ENCODE results near the gene BTLA. TPM values are rescaled to one million over a fixed set of nuclear protein-coding genes. Genes with fewer than 3 reads are reported as not detected.
A peak's percentile ranks its signal among the peaks of the same experiment; 100 is the strongest.

BTLA gene
- total and polyA plus RNA-seq, 10 of the 15 experiments (the other 5 are each of a cell fraction or from before 2014, with no cell fraction given): 55.4 to 134 (median 84.2) TPM

DNA sequence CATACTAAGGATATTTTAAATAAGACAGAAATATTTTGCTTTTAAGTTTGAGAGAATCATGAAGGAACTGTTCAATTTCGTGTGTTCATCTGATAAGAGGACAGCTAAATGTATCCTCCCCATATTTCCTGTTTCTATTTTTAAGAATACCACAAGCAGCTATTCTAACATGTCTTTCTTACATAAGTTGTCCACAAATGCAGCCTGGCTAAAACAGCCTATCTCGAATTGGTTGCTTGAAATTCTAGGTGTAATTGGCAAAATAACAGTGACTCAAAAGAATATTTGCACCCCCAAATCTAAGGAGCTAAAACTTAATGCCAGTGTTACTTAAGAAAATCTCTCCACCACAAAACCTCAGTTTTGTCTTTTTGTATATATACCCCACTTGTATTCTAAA, 35.0 kb downstream of the BTLA start (continued):
- TF ChIP-seq MYB (IDR thresholded peaks at IDR 0.05; ENCODE audit: borderline replicate concordance, low read depth, low read length) (no peak), GATAD2B (conservative IDR thresholded peaks at IDR 0.05; ENCODE audit: low read depth) (no peak), ZNF622 (IDR thresholded peaks at IDR 0.05) (no peak), IKZF2 (IDR thresholded peaks at IDR 0.05) (peak; percentile 44; a peak in 3 of 4 replicates), TARDBP (IDR thresholded peaks at IDR 0.05; ENCODE audit: borderline replicate concordance) (no peak), PAX5 (IDR thresholded peaks at IDR 0.05; ENCODE audit: borderline replicate concordance, low read depth, low read length) (no peak), ZBED1 (IDR thresholded peaks at IDR 0.05; ENCODE audit: borderline replicate concordance) (peak; percentile 79; the same call in 1 of the 2 replicates), ZNF384 (IDR thresholded peaks at IDR 0.05; ENCODE audit: borderline replicate concordance, low read depth, low read length) (no peak), MTA3 (IDR thresholded peaks at IDR 0.05; ENCODE audit: borderline replicate concordance, low read length) (peak; percentile 62)
- TF ChIP-seq, protein P1, sequence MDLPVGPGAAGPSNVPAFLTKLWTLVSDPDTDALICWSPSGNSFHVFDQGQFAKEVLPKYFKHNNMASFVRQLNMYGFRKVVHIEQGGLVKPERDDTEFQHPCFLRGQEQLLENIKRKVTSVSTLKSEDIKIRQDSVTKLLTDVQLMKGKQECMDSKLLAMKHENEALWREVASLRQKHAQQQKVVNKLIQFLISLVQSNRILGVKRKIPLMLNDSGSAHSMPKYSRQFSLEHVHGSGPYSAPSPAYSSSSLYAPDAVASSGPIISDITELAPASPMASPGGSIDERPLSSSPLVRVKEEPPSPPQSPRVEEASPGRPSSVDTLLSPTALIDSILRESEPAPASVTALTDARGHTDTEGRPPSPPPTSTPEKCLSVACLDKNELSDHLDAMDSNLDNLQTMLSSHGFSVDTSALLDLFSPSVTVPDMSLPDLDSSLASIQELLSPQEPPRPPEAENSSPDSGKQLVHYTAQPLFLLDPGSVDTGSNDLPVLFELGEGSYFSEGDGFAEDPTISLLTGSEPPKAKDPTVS (IDR thresholded peaks at IDR 0.05; ENCODE audit: low read depth, low read length): no peak
- TF ChIP-seq, protein P2, sequence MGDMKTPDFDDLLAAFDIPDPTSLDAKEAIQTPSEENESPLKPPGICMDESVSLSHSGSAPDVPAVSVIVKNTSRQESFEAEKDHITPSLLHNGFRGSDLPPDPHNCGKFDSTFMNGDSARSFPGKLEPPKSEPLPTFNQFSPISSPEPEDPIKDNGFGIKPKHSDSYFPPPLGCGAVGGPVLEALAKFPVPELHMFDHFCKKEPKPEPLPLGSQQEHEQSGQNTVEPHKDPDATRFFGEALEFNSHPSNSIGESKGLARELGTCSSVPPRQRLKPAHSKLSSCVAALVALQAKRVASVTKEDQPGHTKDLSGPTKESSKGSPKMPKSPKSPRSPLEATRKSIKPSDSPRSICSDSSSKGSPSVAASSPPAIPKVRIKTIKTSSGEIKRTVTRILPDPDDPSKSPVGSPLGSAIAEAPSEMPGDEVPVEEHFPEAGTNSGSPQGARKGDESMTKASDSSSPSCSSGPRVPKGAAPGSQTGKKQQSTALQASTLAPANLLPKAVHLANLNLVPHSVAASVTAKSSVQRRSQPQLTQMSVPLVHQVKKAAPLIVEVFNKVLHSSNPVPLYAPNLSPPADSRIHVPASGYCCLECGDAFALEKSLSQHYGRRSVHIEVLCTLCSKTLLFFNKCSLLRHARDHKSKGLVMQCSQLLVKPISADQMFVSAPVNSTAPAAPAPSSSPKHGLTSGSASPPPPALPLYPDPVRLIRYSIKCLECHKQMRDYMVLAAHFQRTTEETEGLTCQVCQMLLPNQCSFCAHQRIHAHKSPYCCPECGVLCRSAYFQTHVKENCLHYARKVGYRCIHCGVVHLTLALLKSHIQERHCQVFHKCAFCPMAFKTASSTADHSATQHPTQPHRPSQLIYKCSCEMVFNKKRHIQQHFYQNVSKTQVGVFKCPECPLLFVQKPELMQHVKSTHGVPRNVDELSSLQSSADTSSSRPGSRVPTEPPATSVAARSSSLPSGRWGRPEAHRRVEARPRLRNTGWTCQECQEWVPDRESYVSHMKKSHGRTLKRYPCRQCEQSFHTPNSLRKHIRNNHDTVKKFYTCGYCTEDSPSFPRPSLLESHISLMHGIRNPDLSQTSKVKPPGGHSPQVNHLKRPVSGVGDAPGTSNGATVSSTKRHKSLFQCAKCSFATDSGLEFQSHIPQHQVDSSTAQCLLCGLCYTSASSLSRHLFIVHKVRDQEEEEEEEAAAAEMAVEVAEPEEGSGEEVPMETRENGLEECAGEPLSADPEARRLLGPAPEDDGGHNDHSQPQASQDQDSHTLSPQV (IDR thresholded peaks at IDR 0.05): peak; percentile 39; the same call in 1 of the 2 replicates
- TF ChIP-seq, protein P3, sequence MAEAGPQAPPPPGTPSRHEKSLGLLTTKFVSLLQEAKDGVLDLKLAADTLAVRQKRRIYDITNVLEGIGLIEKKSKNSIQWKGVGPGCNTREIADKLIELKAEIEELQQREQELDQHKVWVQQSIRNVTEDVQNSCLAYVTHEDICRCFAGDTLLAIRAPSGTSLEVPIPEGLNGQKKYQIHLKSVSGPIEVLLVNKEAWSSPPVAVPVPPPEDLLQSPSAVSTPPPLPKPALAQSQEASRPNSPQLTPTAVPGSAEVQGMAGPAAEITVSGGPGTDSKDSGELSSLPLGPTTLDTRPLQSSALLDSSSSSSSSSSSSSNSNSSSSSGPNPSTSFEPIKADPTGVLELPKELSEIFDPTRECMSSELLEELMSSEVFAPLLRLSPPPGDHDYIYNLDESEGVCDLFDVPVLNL (IDR thresholded peaks at IDR 0.05; ENCODE audit: low read depth, low read length): no peak
